Testis (tissue), 2 donors: ENCODE results near the gene FBN2.

Experiments
- CTCF ChIP-seq, 3 experiments: fragments of 450-650 bp in 2 of 3; fragments of 200-600 bp in 1 of 3; sonication (generic) in 1 of 3; IDR thresholded peaks; one replicate each; pipeline ENCODE4 v1.5.1; 2016 to 2019; ENCODE audit warnings: antibody characterized with exemption in 3 of 3, mild to moderate bottlenecking in 2 of 3, moderate library complexity in 1 of 3
- POLR2A ChIP-seq: fragments of 450-650 bp; IDR thresholded peaks from one replicate; pipeline ENCODE4 v1.6.1; 2017; ENCODE audit warnings: antibody characterized with exemption, mild to moderate bottlenecking, moderate library complexity

GRCh38 chr5:128412145-128412930 is 125.7 kb downstream of the FBN2 start:
- TF ChIP-seq CTCF (IDR thresholded peaks at IDR 0.05) (no peak), POLR2A (no peak)
